Prostate gland (tissue), 2 donors: Measurements from ENCODE around the gene RIC8B.

Experiments
- CTCF ChIP-seq, 4 experiments: fragments of 200-600 bp in 2 of 4; fragments of 450-650 bp in 2 of 4; sonication (generic) in 2 of 4; IDR thresholded peaks; 1 replicate in 3 of 4; 2 replicates in 1 of 4; pipeline ENCODE4 v1.5.1; 2016 to 2019; ENCODE audit warnings: antibody characterized with exemption in 4 of 4, mild to moderate bottlenecking in 2 of 4, moderate library complexity in 2 of 4
- POLR2A ChIP-seq: fragments of 450-650 bp; IDR thresholded peaks from one replicate; pipeline ENCODE4 v1.6.1; 2016; ENCODE audit warnings: antibody characterized with exemption, mild to moderate bottlenecking
- POLR2AphosphoS5 ChIP-seq: sonication (generic); formaldehyde crosslinking; IDR thresholded peaks from one replicate; pipeline ENCODE4 v1.6.1; 2017; ENCODE audit warnings: antibody characterized with exemption

GRCh38 chr12:106732890-106733289 lies 41.6 kb upstream of the RIC8B start:
- TF ChIP-seq CTCF (IDR thresholded peaks at IDR 0.05) = no peak
- no peak for TF ChIP-seq POLR2A
- TF ChIP-seq POLR2AphosphoS5 = no peak
